Suprapubic skin (tissue), 4 donors: ENCODE data around the gene RIOX2. TPM values are rescaled to one million over a fixed set of nuclear protein-coding genes. Genes with fewer than 3 reads are reported as not detected.

ENCODE experiments used
- DNase-seq, 2 donors: peaks; one replicate each; pipeline ENCODE4 v3.0.0-alpha.2; 2019; ENCODE audit warnings: low spot score in 2 of 2
- H3K27ac ChIP-seq: fragments of 200-600 bp; sonication (generic); one replicate; pipeline ENCODE4 v1.5.1; 2019
- H3K27me3 ChIP-seq: fragments of 200-600 bp; sonication (generic); one replicate; pipeline ENCODE4 v1.5.1; 2019
- H3K36me3 ChIP-seq: fragments of 200-600 bp; sonication (generic); one replicate; pipeline ENCODE4 v1.5.1; 2019
- H3K4me1 ChIP-seq: fragments of 200-600 bp; sonication (generic); one replicate; pipeline ENCODE4 v1.5.1; 2019
- H3K4me3 ChIP-seq: fragments of 200-600 bp; sonication (generic); one replicate; pipeline ENCODE4 v1.5.1; 2019; ENCODE audit warnings: mild to moderate bottlenecking
- H3K9me3 ChIP-seq: fragments of 200-600 bp; sonication (generic); one replicate; pipeline ENCODE4 v1.5.1; 2019
- CTCF ChIP-seq, 2 donors: fragments of 200-600 bp in 1 of 2; fragments of 450-650 bp in 1 of 2; sonication (generic) in 1 of 2; IDR thresholded peaks; one replicate each; pipeline ENCODE4 v1.5.1; 2016 to 2019; ENCODE audit warnings: antibody characterized with exemption in 2 of 2, mild to moderate bottlenecking in 1 of 2, moderate library complexity in 1 of 2
- EP300 ChIP-seq: sonication (generic); formaldehyde crosslinking; IDR thresholded peaks from one replicate; pipeline ENCODE4 v1.6.1; 2017; ENCODE audit warnings: antibody characterized with exemption
- POLR2A ChIP-seq, 2 donors: fragments of 450-650 bp; IDR thresholded peaks; one replicate each; pipeline ENCODE4 v1.6.1; 2017; ENCODE audit warnings: antibody characterized with exemption in 2 of 2, mild to moderate bottlenecking in 2 of 2, moderate library complexity in 2 of 2
- POLR2AphosphoS5 ChIP-seq, 3 donors: sonication (generic); formaldehyde crosslinking; IDR thresholded peaks; one replicate each; pipeline ENCODE4 v1.6.1; 2017; ENCODE audit warnings: antibody characterized with exemption in 3 of 3
- WGBS: methylation state at CpG from one replicate; pipeline ENCODE4 v1.1.5; 2018; 5-methylcytosine and 5-hydroxymethylcytosine counted together
- total RNA-seq, 4 donors: library from RNA; depleted of rRNA; stranded (reverse); fragments of >200 nt; gene quantifications; one replicate each; pipeline ENCODE4 v1.1.0, GENCODE V29; 2016

The RIOX2 gene
- total RNA-seq, 4 donors from 2014 or later, result 30.1 to 44.1 (median 38.6) TPM

- DNase-seq, result no peak
- TF ChIP-seq CTCF (IDR thresholded peaks at IDR 0.05), result no peak
- no peak for TF ChIP-seq EP300
- no peak for TF ChIP-seq POLR2A (IDR thresholded peaks at IDR 0.05)
- TF ChIP-seq POLR2AphosphoS5 (IDR thresholded peaks at IDR 0.05), result no peak
- no peaks in the 10 kb centered on the region for H3K9me3 ChIP-seq
- H3K27me3 ChIP-seq, result no peaks in the 10 kb centered on the region
- H3K4me3 ChIP-seq, result no peak overlapping the region
- peaks cover 4% of the 10 kb centered on the region for H3K4me1 ChIP-seq
- H3K27ac ChIP-seq, result no peak overlapping the region
- 90% methylated on average over 1 of the region's 1 CpG for WGBS
- peaks cover 52% of the 10 kb centered on the region for H3K36me3 ChIP-seq
Measured at GRCh38 chr3:97935842-97936241, 36.4 kb downstream of the RIOX2 start.

DNA sequence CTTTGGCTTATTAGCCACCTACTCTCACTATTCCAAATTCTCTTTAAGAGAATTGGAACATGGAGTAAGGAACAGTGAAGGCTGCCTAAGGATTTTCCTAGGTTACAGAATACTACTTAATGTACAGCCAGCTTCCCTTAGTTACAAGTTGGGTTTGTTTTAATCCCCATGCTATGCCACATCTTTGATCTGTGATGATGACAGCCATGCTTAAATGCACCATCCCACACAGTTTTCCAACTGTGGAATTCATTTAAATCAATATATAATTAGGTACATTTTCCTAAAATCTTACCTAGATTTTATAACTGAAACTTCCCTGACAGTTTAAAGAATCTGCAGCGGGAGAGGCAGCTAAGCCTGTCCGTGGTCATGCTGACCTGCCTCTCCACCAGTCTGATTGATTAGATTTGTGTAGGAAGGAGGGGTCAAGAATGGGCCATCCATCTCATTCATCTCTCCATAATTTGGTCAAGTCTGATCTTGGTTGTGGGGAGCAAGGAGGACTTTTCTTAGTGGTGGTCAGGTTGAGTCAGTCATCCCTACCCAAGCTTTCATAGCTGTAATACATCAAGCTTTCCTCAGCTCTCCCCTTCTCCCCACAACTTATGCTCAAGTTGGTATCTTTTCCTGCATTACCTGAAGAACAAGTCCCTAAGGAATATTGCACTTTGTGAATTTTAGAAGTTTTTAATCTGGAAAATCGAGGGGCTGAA is 37.1 kb downstream of the RIOX2 start:
- 96% methylated on average over 3 of the region's 3 CpGs for WGBS
- peaks cover 55% of the 10 kb centered on the region for H3K36me3 ChIP-seq

GRCh38 chr3:97932387-97932801 is 39.8 kb downstream of the RIOX2 start:
- no peak for TF ChIP-seq EP300
- TF ChIP-seq POLR2A (IDR thresholded peaks at IDR 0.05), result no peak
- TF ChIP-seq CTCF (IDR thresholded peaks at IDR 0.05), result no peak
- no peak for TF ChIP-seq POLR2AphosphoS5 (IDR thresholded peaks at IDR 0.05)
- no peaks in the 10 kb centered on the region for H3K27me3 ChIP-seq
- H3K36me3 ChIP-seq, result peaks cover 46% of the 10 kb centered on the region
- H3K9me3 ChIP-seq, result no peaks in the 10 kb centered on the region
- DNase-seq, result no peak
- H3K27ac ChIP-seq, result no peak overlapping the region
- WGBS, result 55% methylated on average over 4 of the region's 4 CpGs
- H3K4me1 ChIP-seq, result peaks cover 4% of the 10 kb centered on the region
- no peak overlapping the region for H3K4me3 ChIP-seq

More for the DNA sequence above, 37.1 kb downstream of the RIOX2 start:
- no peaks in the 10 kb centered on the region for H3K9me3 ChIP-seq
- H3K4me3 ChIP-seq, result no peak overlapping the region
- no peak for DNase-seq
- H3K27me3 ChIP-seq, result no peaks in the 10 kb centered on the region
- H3K27ac ChIP-seq, result no peak overlapping the region
- TF ChIP-seq POLR2AphosphoS5 (IDR thresholded peaks at IDR 0.05) (no peak), CTCF (IDR thresholded peaks at IDR 0.05) (no peak)
- peaks cover 4% of the 10 kb centered on the region for H3K4me1 ChIP-seq

- DNase-seq, result no peak
- Histone ChIP-seq H3K9me3 (no peaks in the 10 kb centered on the region), H3K4me3 (no peak overlapping the region), H3K27me3 (no peaks in the 10 kb centered on the region), H3K27ac (no peak overlapping the region), H3K4me1 (peaks cover 4% of the 10 kb centered on the region), H3K36me3 (peaks cover 45% of the 10 kb centered on the region)
- WGBS, result 72% methylated on average over 2 of the region's 2 CpGs
- TF ChIP-seq EP300, result no peak
Measured at GRCh38 chr3:97931218-97931617, 41.0 kb downstream of the RIOX2 start.

GRCh38 chr3:97930018-97930417 is 42.2 kb downstream of the RIOX2 start:
- Histone ChIP-seq H3K4me1 (peaks cover 4% of the 10 kb centered on the region), H3K27me3 (no peaks in the 10 kb centered on the region), H3K27ac (no peak overlapping the region), H3K9me3 (no peaks in the 10 kb centered on the region), H3K4me3 (no peak overlapping the region), H3K36me3 (peaks cover 36% of the 10 kb centered on the region)
- no peak for DNase-seq
- TF ChIP-seq CTCF (IDR thresholded peaks at IDR 0.05), result no peak
- TF ChIP-seq POLR2A (IDR thresholded peaks at IDR 0.05), result no peak
- no peak for TF ChIP-seq EP300

DNA sequence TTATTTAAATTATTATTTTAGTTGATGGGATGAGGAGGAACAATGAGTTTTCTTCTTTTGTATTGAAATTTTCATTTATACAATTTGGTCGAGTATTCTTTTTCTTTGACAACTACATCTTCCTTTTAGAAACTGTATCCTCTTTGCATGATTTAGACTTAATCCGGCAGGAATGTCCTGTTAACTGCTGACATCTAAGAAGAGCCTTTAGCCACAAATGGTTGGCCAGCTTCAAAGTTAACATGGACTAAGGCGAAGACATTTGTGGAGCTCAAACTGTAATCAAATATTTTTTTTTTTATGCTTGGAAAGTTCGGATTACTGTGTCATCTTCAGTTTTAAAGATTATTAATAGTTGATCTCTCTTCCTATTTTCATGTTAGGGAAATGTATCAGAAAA is 43.2 kb downstream of the RIOX2 start:
- TF ChIP-seq POLR2AphosphoS5 (IDR thresholded peaks at IDR 0.05) (no peak), POLR2A (IDR thresholded peaks at IDR 0.05) (no peak), EP300 (no peak), CTCF (IDR thresholded peaks at IDR 0.05) (no peak)
- Histone ChIP-seq H3K27ac (no peak overlapping the region), H3K4me1 (peaks cover 4% of the 10 kb centered on the region), H3K27me3 (no peaks in the 10 kb centered on the region), H3K4me3 (no peak overlapping the region), H3K36me3 (peaks cover 39% of the 10 kb centered on the region), H3K9me3 (no peaks in the 10 kb centered on the region)
- DNase-seq, result no peak
- 70% methylated on average over 4 of the region's 4 CpGs for WGBS
